K562 (cell line): ENCODE measurements around the gene MRPL55. TPM values are rescaled to one million over a fixed set of nuclear protein-coding genes. Genes with fewer than 3 reads are reported as not detected.

ENCODE experiments used
- CHD1 ChIP-seq: fragments of 200-600 bp; sonication (generic); IDR thresholded peaks from one replicate; pipeline ENCODE4 v1.6.1; 2012; ENCODE audit warnings: mild to moderate bottlenecking, moderate library complexity, low read length, inconsistent platforms
- DACH1 ChIP-seq: fragments of 450-650 bp; IDR thresholded peaks from 2 replicates; pipeline ENCODE4 v1.6.1; 2018; ENCODE audit not compliant: partially characterized antibody
- HNRNPK ChIP-seq: fragments of 200-400 bp; formaldehyde crosslinking; IDR thresholded peaks from one replicate; pipeline ENCODE4 v1.6.1; 2018; ENCODE audit warnings: mild to moderate bottlenecking, low read depth, low read length; ENCODE audit not compliant: poor library complexity, severe bottlenecking
- SNRNP70 ChIP-seq: fragments of 200-400 bp; formaldehyde crosslinking; optimal IDR thresholded peaks from 2 replicates; pipeline ENCODE3; 2017; ENCODE audit warnings: low read depth, low read length
- TCF3 ChIP-seq: sonication (generic); formaldehyde crosslinking; IDR thresholded peaks from 2 replicates; pipeline ENCODE4 v1.4.0; 2020; ENCODE audit warnings: mild to moderate bottlenecking, missing genetic modification reagents
- ZKSCAN3 ChIP-seq: fragments of 250-450 bp; sonication (Bioruptor Pico); IDR thresholded peaks from 2 replicates; pipeline ENCODE4 v1.4.0; 2020
- polyA plus RNA-seq, 8 experiments: library from polyadenylated mRNA; depleted of rRNA in 4 of 8; stranded (reverse) in 5 of 8; unstranded in 3 of 8; fragments of >200 nt; fragmentation: Nextera tagmentation in 2 of 8; fragmentation: Illumina TruSeq in 1 of 8; extraction: Ambion mirVana in 2 of 8; extraction: Trizol in 1 of 8; gene quantifications; 2 replicates each; pipeline versions ENCODE4 v1.2.1 to v1.2.3, GENCODE V29; 2011 to 2014; ENCODE audit warnings: inconsistent platforms in 1 of 8, missing spikeins in 1 of 8
- total RNA-seq, 7 experiments: library from RNA; depleted of rRNA in 6 of 7; stranded (reverse); fragments of >200 nt in 6 of 7; fragmentation: Illumina TruSeq in 2 of 7; extraction: Trizol in 2 of 7; gene quantifications; 2 replicates each; pipeline versions ENCODE4 v1.2.1 to v1.2.3, GENCODE V29; 2011 to 2021; ENCODE audit warnings: low replicate concordance in 1 of 7
- TF ChIP-seq, protein P1 (sequence below), 3 experiments: fragments of 200-800 bp in 1 of 3; fragments of 250-450 bp in 1 of 3; fragments of 450-650 bp in 1 of 3; sonication (Bioruptor Pico) in 1 of 3; sonication (Bioruptor generic) in 1 of 3; formaldehyde crosslinking in 1 of 3; IDR thresholded peaks; 2 replicates each; pipeline versions ENCODE4 v1.6.1 to v1.8.0; 2016 to 2022; ENCODE audit warnings: mild to moderate bottlenecking in 2 of 3, missing genetic modification characterization in 2 of 3, missing compliant biosample characterization in 1 of 3, moderate library complexity in 1 of 3
- TF ChIP-seq, protein P2 (sequence below): sonication (generic); formaldehyde crosslinking; IDR thresholded peaks from 2 replicates; pipeline ENCODE4 v1.9.0; 2022; ENCODE audit warnings: mild to moderate bottlenecking, missing genetic modification reagents
- TF ChIP-seq, protein P3 (sequence below): fragments of 250-450 bp; sonication (Bioruptor Pico); IDR thresholded peaks from 2 replicates; pipeline ENCODE4 v1.5.0; 2021; ENCODE audit warnings: mild to moderate bottlenecking, borderline replicate concordance
- TF ChIP-seq, protein P4 (sequence below): fragments of 250-450 bp; sonication (Bioruptor Pico); IDR thresholded peaks from 2 replicates; pipeline ENCODE4 v1.4.0; 2020; ENCODE audit warnings: mild to moderate bottlenecking
- TF ChIP-seq, protein P5 (sequence below), 2 experiments: fragments of 450-650 bp in 1 of 2; IDR thresholded peaks; 2 replicates each; pipeline ENCODE4 v1.6.1; 2011 to 2017; ENCODE audit warnings: low read depth in 2 of 2, antibody characterized with exemption in 1 of 2, borderline replicate concordance in 1 of 2, low read length in 1 of 2, mild to moderate bottlenecking in 1 of 2, mixed read lengths in 1 of 2; ENCODE audit not compliant: control insufficient read depth in 1 of 2
- TF ChIP-seq, protein P6 (sequence below): fragments of 200-800 bp; sonication (Bioruptor generic); IDR thresholded peaks from 2 replicates; pipeline ENCODE4 v1.6.1; 2017; ENCODE audit warnings: missing genetic modification characterization, missing compliant biosample characterization

MRPL55 gene
- total and polyA plus RNA-seq, 9 of the 15 experiments (the other 6 are each of a cell fraction or from before 2014, with no cell fraction given), result 34.9 to 228 (median 81.0) TPM

DNA sequence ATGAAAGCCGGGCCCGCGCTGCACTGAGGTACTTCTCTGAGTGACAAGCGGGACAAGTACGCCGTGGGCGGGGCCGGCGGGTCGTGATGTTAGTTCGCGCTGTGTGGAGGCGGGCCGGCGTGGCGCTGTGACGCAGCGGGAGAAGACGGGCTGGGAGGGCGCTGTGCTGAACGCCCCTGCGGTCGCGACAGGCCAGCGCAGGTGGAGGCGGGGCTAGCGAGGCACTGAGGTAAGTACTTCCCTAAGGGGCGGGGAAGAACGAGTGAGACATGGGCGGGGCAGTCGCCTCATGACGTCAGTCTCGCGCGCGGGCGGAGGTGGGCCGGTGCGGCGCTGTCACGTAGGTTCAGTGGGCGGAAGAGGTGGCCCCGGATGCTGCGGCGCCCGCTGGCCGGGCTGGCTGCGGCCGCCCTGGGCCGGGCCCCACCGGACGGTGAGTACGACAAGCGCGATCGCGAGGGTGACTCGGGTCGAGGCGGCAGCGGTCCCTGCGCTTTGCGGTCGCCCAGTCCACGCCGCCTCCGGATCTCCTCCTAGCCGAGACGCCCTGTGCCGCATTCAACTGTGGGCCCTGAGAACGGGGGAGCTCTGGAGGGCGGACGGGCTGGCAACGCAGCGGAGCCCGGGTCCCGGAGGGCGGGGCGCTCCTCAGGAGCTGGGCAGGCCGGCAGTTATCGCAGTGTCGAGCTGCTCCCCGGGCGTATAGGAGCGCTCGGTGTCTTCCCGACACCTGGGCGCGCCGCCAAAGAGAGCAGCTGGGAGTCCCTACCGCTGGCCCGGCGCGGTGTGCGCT, 31.0 kb upstream of the MRPL55 start, which contains the start of gene GUK1 (continued):
- TF ChIP-seq, protein P1, sequence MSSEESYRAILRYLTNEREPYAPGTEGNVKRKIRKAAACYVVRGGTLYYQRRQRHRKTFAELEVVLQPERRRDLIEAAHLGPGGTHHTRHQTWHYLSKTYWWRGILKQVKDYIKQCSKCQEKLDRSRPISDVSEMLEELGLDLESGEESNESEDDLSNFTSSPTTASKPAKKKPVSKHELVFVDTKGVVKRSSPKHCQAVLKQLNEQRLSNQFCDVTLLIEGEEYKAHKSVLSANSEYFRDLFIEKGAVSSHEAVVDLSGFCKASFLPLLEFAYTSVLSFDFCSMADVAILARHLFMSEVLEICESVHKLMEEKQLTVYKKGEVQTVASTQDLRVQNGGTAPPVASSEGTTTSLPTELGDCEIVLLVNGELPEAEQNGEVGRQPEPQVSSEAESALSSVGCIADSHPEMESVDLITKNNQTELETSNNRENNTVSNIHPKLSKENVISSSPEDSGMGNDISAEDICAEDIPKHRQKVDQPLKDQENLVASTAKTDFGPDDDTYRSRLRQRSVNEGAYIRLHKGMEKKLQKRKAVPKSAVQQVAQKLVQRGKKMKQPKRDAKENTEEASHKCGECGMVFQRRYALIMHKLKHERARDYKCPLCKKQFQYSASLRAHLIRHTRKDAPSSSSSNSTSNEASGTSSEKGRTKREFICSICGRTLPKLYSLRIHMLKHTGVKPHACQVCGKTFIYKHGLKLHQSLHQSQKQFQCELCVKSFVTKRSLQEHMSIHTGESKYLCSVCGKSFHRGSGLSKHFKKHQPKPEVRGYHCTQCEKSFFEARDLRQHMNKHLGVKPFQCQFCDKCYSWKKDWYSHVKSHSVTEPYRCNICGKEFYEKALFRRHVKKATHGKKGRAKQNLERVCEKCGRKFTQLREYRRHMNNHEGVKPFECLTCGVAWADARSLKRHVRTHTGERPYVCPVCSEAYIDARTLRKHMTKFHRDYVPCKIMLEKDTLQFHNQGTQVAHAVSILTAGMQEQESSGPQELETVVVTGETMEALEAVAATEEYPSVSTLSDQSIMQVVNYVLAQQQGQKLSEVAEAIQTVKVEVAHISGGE (CRISPR knock-in tag; IDR thresholded peaks at IDR 0.05), result peak in 2 of 3 experiments; percentile 49 to 84; a peak in 3 of 6 replicates
- no peak for TF ChIP-seq ZKSCAN3 (CRISPR knock-in tag)
- TF ChIP-seq HNRNPK, result peak; percentile 48
- TF ChIP-seq, protein P2, sequence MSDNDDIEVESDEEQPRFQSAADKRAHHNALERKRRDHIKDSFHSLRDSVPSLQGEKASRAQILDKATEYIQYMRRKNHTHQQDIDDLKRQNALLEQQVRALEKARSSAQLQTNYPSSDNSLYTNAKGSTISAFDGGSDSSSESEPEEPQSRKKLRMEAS (CRISPR knock-in tag), result peak; percentile 87
- peak; percentile 48; the same call in 1 of the 2 replicates for TF ChIP-seq TCF3 (CRISPR knock-in tag)
- no peak for TF ChIP-seq SNRNP70
- TF ChIP-seq, protein P3, sequence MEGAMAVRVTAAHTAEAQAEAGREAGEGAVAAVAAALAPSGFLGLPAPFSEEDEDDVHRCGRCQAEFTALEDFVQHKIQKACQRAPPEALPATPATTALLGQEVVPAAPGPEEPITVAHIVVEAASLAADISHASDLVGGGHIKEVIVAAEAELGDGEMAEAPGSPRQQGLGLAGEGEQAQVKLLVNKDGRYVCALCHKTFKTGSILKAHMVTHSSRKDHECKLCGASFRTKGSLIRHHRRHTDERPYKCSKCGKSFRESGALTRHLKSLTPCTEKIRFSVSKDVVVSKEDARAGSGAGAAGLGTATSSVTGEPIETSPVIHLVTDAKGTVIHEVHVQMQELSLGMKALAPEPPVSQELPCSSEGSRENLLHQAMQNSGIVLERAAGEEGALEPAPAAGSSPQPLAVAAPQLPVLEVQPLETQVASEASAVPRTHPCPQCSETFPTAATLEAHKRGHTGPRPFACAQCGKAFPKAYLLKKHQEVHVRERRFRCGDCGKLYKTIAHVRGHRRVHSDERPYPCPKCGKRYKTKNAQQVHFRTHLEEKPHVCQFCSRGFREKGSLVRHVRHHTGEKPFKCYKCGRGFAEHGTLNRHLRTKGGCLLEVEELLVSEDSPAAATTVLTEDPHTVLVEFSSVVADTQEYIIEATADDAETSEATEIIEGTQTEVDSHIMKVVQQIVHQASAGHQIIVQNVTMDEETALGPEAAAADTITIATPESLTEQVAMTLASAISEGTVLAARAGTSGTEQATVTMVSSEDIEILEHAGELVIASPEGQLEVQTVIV (CRISPR knock-in tag), result no peak
- peak; percentile 82 for TF ChIP-seq CHD1
- peak; percentile 43 for TF ChIP-seq DACH1
- TF ChIP-seq, protein P4, sequence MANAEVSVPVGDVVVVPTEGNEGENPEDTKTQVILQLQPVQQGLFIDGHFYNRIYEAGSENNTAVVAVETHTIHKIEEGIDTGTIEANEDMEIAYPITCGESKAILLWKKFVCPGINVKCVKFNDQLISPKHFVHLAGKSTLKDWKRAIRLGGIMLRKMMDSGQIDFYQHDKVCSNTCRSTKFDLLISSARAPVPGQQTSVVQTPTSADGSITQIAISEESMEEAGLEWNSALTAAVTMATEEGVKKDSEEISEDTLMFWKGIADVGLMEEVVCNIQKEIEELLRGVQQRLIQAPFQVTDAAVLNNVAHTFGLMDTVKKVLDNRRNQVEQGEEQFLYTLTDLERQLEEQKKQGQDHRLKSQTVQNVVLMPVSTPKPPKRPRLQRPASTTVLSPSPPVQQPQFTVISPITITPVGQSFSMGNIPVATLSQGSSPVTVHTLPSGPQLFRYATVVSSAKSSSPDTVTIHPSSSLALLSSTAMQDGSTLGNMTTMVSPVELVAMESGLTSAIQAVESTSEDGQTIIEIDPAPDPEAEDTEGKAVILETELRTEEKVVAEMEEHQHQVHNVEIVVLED (CRISPR knock-in tag), result peak; percentile 87
- TF ChIP-seq, protein P5, sequence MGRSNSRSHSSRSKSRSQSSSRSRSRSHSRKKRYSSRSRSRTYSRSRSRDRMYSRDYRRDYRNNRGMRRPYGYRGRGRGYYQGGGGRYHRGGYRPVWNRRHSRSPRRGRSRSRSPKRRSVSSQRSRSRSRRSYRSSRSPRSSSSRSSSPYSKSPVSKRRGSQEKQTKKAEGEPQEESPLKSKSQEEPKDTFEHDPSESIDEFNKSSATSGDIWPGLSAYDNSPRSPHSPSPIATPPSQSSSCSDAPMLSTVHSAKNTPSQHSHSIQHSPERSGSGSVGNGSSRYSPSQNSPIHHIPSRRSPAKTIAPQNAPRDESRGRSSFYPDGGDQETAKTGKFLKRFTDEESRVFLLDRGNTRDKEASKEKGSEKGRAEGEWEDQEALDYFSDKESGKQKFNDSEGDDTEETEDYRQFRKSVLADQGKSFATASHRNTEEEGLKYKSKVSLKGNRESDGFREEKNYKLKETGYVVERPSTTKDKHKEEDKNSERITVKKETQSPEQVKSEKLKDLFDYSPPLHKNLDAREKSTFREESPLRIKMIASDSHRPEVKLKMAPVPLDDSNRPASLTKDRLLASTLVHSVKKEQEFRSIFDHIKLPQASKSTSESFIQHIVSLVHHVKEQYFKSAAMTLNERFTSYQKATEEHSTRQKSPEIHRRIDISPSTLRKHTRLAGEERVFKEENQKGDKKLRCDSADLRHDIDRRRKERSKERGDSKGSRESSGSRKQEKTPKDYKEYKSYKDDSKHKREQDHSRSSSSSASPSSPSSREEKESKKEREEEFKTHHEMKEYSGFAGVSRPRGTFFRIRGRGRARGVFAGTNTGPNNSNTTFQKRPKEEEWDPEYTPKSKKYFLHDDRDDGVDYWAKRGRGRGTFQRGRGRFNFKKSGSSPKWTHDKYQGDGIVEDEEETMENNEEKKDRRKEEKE (IDR thresholded peaks at IDR 0.05; ENCODE audit: borderline replicate concordance in 1 of 2, control insufficient read depth in 1 of 2, low read depth in 2 of 2, low read length in 1 of 2), result 0 out of 4 replicates have a peak, but pooled peaks of 1 of the 2 experiments have one; percentile 22
- TF ChIP-seq, protein P6, sequence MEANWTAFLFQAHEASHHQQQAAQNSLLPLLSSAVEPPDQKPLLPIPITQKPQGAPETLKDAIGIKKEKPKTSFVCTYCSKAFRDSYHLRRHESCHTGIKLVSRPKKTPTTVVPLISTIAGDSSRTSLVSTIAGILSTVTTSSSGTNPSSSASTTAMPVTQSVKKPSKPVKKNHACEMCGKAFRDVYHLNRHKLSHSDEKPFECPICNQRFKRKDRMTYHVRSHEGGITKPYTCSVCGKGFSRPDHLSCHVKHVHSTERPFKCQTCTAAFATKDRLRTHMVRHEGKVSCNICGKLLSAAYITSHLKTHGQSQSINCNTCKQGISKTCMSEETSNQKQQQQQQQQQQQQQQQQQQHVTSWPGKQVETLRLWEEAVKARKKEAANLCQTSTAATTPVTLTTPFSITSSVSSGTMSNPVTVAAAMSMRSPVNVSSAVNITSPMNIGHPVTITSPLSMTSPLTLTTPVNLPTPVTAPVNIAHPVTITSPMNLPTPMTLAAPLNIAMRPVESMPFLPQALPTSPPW (CRISPR knock-in tag), result peak; percentile 85
